ENCODE measurements around the gene PSMD13. TPM values are rescaled to one million over a fixed set of nuclear protein-coding genes. Genes with fewer than 3 reads are reported as not detected.
"Not testable (repeated sequence)": the region's sequence is repeated elsewhere in the genome, so short reads cannot be mapped to it uniquely, and the experiment has no call there.

Gene PSMD13
- total RNA-seq, 5 donors from 2014 or later (not counting 1 experiment from before 2014, with no cell fraction given), result 74.0 to 115 (median 108) TPM

DNA sequence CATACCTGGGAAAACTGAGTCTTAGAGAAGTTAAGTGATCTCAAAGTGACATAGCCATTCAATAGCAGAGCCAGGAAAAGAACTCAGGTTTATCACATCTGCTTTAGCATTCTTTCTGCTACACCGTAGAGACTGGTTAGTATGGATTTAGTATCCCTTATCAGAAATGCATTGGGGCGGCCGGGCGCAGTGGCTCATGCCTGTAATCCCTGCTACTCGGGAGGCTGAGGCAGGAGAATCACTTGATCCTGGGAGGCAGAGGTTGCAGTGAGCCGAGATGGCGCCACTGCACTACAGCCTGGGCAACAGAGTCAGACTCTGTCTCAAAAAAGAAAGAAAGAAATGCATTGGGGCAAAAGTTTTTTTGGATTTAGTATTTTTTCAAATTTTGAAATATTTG lies 1.6 kb downstream of the PSMD13 start:
- H3K4me3 ChIP-seq (ENCODE audit: control insufficient read depth in 1 of 2, extremely low read depth in 1 of 2, low read length in 1 of 2); H3K9me3 Mint-ChIP-seq; H3K27ac ChIP-seq (ENCODE audit: low read length); DNase-seq; H3K27me3 Mint-ChIP-seq; H3K9me3 ChIP-seq; H3K27me3 ChIP-seq (replicated peaks in 1 of 2; ENCODE audit: control insufficient read depth in 2 of 2, extremely low read depth in 1 of 2, insufficient read depth in 2 of 2, low read length in 1 of 2); ATAC-seq (replicated peaks in 1 of 4): not testable (repeated sequence)
- Mint-ChIP-seq H3K36me3 (peaks cover 22% of the 10 kb centered on the region), H3K4me3 (peak overlapping the region; percentile 94 to 98 (median 96)), H3K4me1 (peaks cover 55 to 58% (median 57%) of the 10 kb centered on the region in 3 donors), H3K27ac (peak overlapping the region in 1 of 2 donors; percentile 69)
- 95% methylated on average over 6 of the region's 7 CpGs for WGBS (ENCODE audit: insufficient coverage)
- CTCF ChIA-PET, result interaction anchor here in 1 of 2 donors (0.8 to 1.2 kb wide), 2 partner anchors 31 to 87 kb away, joined by 3 read pairs; partner anchors contain the start of genes BET1L and RIC8A
- peaks cover 5 to 28% of the 10 kb centered on the region in 2 donors for H3K36me3 ChIP-seq (ENCODE audit: control insufficient read depth in 2 of 2, extremely low read depth in 1 of 2, insufficient read depth in 1 of 2, low read length in 1 of 2)
- H3K4me1 ChIP-seq (ENCODE audit: control insufficient read depth in 1 of 2, extremely low read depth in 1 of 2, insufficient read depth in 2 of 2, low read length in 2 of 2), result peaks cover 12 to 25% of the 10 kb centered on the region in 2 experiments
- POLR2A ChIA-PET, result interaction anchor here in 1 of 2 donors (0.6 to 2.0 kb wide), 4 partner anchors 12 to 74 kb away, joined by 3 to 5 read pairs (median 3); no protein-coding TSS in a partner anchor

DNA sequence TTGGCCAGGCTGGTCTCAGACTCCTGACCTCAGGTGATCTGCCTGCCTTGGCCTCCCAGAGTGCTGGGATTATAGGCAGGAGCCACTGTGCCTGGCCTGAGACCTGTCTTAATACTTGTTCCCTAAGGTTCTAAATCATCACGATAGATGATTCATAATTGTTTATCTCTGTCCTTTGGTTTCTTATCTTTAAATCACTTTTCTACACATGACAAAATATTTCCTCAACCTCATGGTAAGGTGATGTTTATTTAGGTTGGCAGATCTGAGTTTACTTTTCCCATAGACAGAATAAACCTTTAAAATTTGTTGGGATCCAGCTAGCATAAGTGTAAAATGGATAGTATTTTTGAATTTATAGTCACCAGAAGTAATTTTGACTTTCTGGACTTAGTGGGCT lies 3.5 kb downstream of the PSMD13 start:
- peaks cover 51 to 55% (median 54%) of the 10 kb centered on the region in 3 donors for H3K4me1 Mint-ChIP-seq
- CTCF ChIA-PET, result interaction anchor here in 1 of 2 donors (1.0 kb wide), 1 partner anchor 10 kb away, joined by 5 read pairs; no protein-coding TSS in a partner anchor
- POLR2A ChIA-PET, result no interaction called here

GRCh38 chr11:241634-242033 lies 4.9 kb downstream of the PSMD13 start:
- H3K27me3 Mint-ChIP-seq, result no peaks in the 10 kb centered on the region
- H3K4me1 Mint-ChIP-seq, result peaks cover 45 to 51% (median 50%) of the 10 kb centered on the region in 3 donors
- H3K36me3 Mint-ChIP-seq, result peaks cover 44% of the 10 kb centered on the region
- H3K9me3 Mint-ChIP-seq, result no peaks in the 10 kb centered on the region
- H3K4me3 Mint-ChIP-seq, result no peak overlapping the region
- no peaks in the 10 kb centered on the region for H3K27me3 ChIP-seq (replicated peaks in 1 of 2; ENCODE audit: control insufficient read depth in 2 of 2, extremely low read depth in 1 of 2, insufficient read depth in 2 of 2, low read length in 1 of 2)
- CTCF ChIA-PET, result interaction anchor here (1.0 kb wide), 2 partner anchors 10 to 64 kb away, joined by 3 to 4 read pairs; no protein-coding TSS in a partner anchor
- WGBS (ENCODE audit: insufficient coverage), result 98% methylated on average over 4 of the region's 5 CpGs
- POLR2A ChIA-PET, result no interaction called here
- no peak overlapping the region for H3K4me3 ChIP-seq (ENCODE audit: control insufficient read depth in 1 of 2, extremely low read depth in 1 of 2, low read length in 1 of 2)
- no peak for ATAC-seq (replicated peaks in 1 of 4)
- H3K9me3 ChIP-seq, result no peaks in the 10 kb centered on the region
- H3K36me3 ChIP-seq (ENCODE audit: control insufficient read depth in 2 of 2, extremely low read depth in 1 of 2, insufficient read depth in 1 of 2, low read length in 1 of 2), result peaks cover 5 to 60% of the 10 kb centered on the region in 2 donors
- no peak for DNase-seq
- peak overlapping the region in 1 of 2 donors; percentile 43 for H3K27ac Mint-ChIP-seq
- H3K27ac ChIP-seq (ENCODE audit: low read length), result no peak overlapping the region
- H3K4me1 ChIP-seq (ENCODE audit: control insufficient read depth in 1 of 2, extremely low read depth in 1 of 2, insufficient read depth in 2 of 2, low read length in 2 of 2), result peaks cover 9 to 10% of the 10 kb centered on the region in 2 experiments

More for the DNA sequence above, 3.5 kb downstream of the PSMD13 start:
- no peak for ATAC-seq (replicated peaks in 1 of 4)
- Histone ChIP-seq H3K36me3 (ENCODE audit: control insufficient read depth in 2 of 2, extremely low read depth in 1 of 2, insufficient read depth in 1 of 2, low read length in 1 of 2) (peaks cover 5 to 47% of the 10 kb centered on the region in 2 donors), H3K4me3 (ENCODE audit: control insufficient read depth in 1 of 2, extremely low read depth in 1 of 2, low read length in 1 of 2) (no peak overlapping the region), H3K27me3 (replicated peaks in 1 of 2; ENCODE audit: control insufficient read depth in 2 of 2, extremely low read depth in 1 of 2, insufficient read depth in 2 of 2, low read length in 1 of 2) (no peaks in the 10 kb centered on the region), H3K9me3 (no peaks in the 10 kb centered on the region), H3K27ac (ENCODE audit: low read length) (peak overlapping the region; percentile 2), H3K4me1 (ENCODE audit: control insufficient read depth in 1 of 2, extremely low read depth in 1 of 2, insufficient read depth in 2 of 2, low read length in 2 of 2) (peaks cover 10 to 16% of the 10 kb centered on the region in 2 experiments)
- no peak overlapping the region for H3K27ac Mint-ChIP-seq
- peaks cover 33% of the 10 kb centered on the region for H3K36me3 Mint-ChIP-seq
- no peaks in the 10 kb centered on the region for H3K27me3 Mint-ChIP-seq
- no CpG with 5 or more reads among the region's 1 CpG for WGBS (ENCODE audit: insufficient coverage)
- no peaks in the 10 kb centered on the region for H3K9me3 Mint-ChIP-seq
- no peak for DNase-seq
- H3K4me3 Mint-ChIP-seq, result no peak overlapping the region

GRCh38 chr11:244376-244775 lies 7.6 kb downstream of the PSMD13 start:
- no peak overlapping the region for H3K4me3 Mint-ChIP-seq
- Histone ChIP-seq H3K9me3 (no peaks in the 10 kb centered on the region), H3K4me1 (ENCODE audit: control insufficient read depth in 1 of 2, extremely low read depth in 1 of 2, insufficient read depth in 2 of 2, low read length in 2 of 2) (no peaks in the 10 kb centered on the region), H3K27me3 (replicated peaks in 1 of 2; ENCODE audit: control insufficient read depth in 2 of 2, extremely low read depth in 1 of 2, insufficient read depth in 2 of 2, low read length in 1 of 2) (no peaks in the 10 kb centered on the region), H3K36me3 (ENCODE audit: control insufficient read depth in 2 of 2, extremely low read depth in 1 of 2, insufficient read depth in 1 of 2, low read length in 1 of 2) (peaks cover 5 to 84% of the 10 kb centered on the region in 2 donors), H3K27ac (ENCODE audit: low read length) (no peak overlapping the region), H3K4me3 (ENCODE audit: control insufficient read depth in 1 of 2, extremely low read depth in 1 of 2, low read length in 1 of 2) (no peak overlapping the region)
- H3K36me3 Mint-ChIP-seq, result peaks cover 67% of the 10 kb centered on the region
- H3K9me3 Mint-ChIP-seq, result no peaks in the 10 kb centered on the region
- no peak for ATAC-seq (replicated peaks in 1 of 4)
- ChIA-PET CTCF (no interaction called here), POLR2A (interaction anchor here in 1 of 2 donors (0.5 kb wide), 1 partner anchor 14 kb away, joined by 3 read pairs; no protein-coding TSS in a partner anchor)
- DNase-seq, result no peak
- no peaks in the 10 kb centered on the region for H3K27me3 Mint-ChIP-seq
- no CpG with 5 or more reads among the region's 2 CpGs for WGBS (ENCODE audit: insufficient coverage)
- H3K4me1 Mint-ChIP-seq, result peaks cover 23 to 34% (median 30%) of the 10 kb centered on the region in 3 donors
- peak overlapping the region in 1 of 2 donors; percentile 17 for H3K27ac Mint-ChIP-seq

GRCh38 chr11:249062-249461 lies 12.3 kb downstream of the PSMD13 start:
- CTCF ChIA-PET, result no interaction called here
- peaks cover 5 to 96% of the 10 kb centered on the region in 2 donors for H3K36me3 ChIP-seq (ENCODE audit: control insufficient read depth in 2 of 2, extremely low read depth in 1 of 2, insufficient read depth in 1 of 2, low read length in 1 of 2)
- H3K36me3 Mint-ChIP-seq, result peaks cover 70% of the 10 kb centered on the region

GRCh38 chr11:250274-250673 lies 13.5 kb downstream of the PSMD13 start:
- Histone ChIP-seq H3K27me3 (replicated peaks in 1 of 2; ENCODE audit: control insufficient read depth in 2 of 2, extremely low read depth in 1 of 2, insufficient read depth in 2 of 2, low read length in 1 of 2) (no peaks in the 10 kb centered on the region), H3K4me3 (ENCODE audit: control insufficient read depth in 1 of 2, extremely low read depth in 1 of 2, low read length in 1 of 2) (no peak overlapping the region), H3K27ac (ENCODE audit: low read length) (no peak overlapping the region), H3K9me3 (no peaks in the 10 kb centered on the region), H3K36me3 (ENCODE audit: control insufficient read depth in 2 of 2, extremely low read depth in 1 of 2, insufficient read depth in 1 of 2, low read length in 1 of 2) (peaks cover 5 to 83% of the 10 kb centered on the region in 2 donors), H3K4me1 (ENCODE audit: control insufficient read depth in 1 of 2, extremely low read depth in 1 of 2, insufficient read depth in 2 of 2, low read length in 2 of 2) (peaks cover 2 to 6% of the 10 kb centered on the region in 2 experiments)
- no peaks in the 10 kb centered on the region for H3K9me3 Mint-ChIP-seq
- ChIA-PET POLR2A (interaction anchor here in 1 of 2 donors (0.6 to 1.1 kb wide), 2 partner anchors 13 to 27 kb away, joined by 3 to 5 read pairs; partner anchors contain the start of gene PSMD13), CTCF (interaction anchor here (0.6 to 2.8 kb wide), 27 partner anchors 10 to 266 kb away, joined by 3 to 23 read pairs (median 5); partner anchors contain the start of genes BET1L (in 1 of the 2) and PGGHG (in 1 of the 2))
- H3K27ac Mint-ChIP-seq, result peak overlapping the region; percentile 37 to 88
- H3K36me3 Mint-ChIP-seq, result peaks cover 64% of the 10 kb centered on the region
- 100% methylated on average over 3 of the region's 5 CpGs for WGBS (ENCODE audit: insufficient coverage)
- H3K4me1 Mint-ChIP-seq, result peaks cover 11 to 16% (median 11%) of the 10 kb centered on the region in 3 donors
- ATAC-seq (replicated peaks in 1 of 4) (peak in 2 of 4 experiments; percentile 8 to 31), DNase-seq (no peak)
- H3K27me3 Mint-ChIP-seq, result no peaks in the 10 kb centered on the region
- no peak overlapping the region for H3K4me3 Mint-ChIP-seq

More at GRCh38 chr11:249062-249461, 12.3 kb downstream of the PSMD13 start:
- Mint-ChIP-seq H3K4me1 (peaks cover 13 to 18% (median 14%) of the 10 kb centered on the region in 3 donors), H3K9me3 (no peaks in the 10 kb centered on the region), H3K4me3 (no peak overlapping the region), H3K27ac (peak overlapping the region in 1 of 2 donors; percentile 53), H3K27me3 (no peaks in the 10 kb centered on the region)
- no peaks in the 10 kb centered on the region for H3K9me3 ChIP-seq
- POLR2A ChIA-PET, result interaction anchor here in 1 of 2 donors (0.9 kb wide), 1 partner anchor 12 kb away, joined by 4 read pairs; no protein-coding TSS in a partner anchor
- no peak overlapping the region for H3K27ac ChIP-seq (ENCODE audit: low read length)
- no peak overlapping the region for H3K4me3 ChIP-seq (ENCODE audit: control insufficient read depth in 1 of 2, extremely low read depth in 1 of 2, low read length in 1 of 2)
- DNase-seq (no peak), ATAC-seq (replicated peaks in 1 of 4) (no peak)
- H3K4me1 ChIP-seq (ENCODE audit: control insufficient read depth in 1 of 2, extremely low read depth in 1 of 2, insufficient read depth in 2 of 2, low read length in 2 of 2), result peaks cover 2 to 6% of the 10 kb centered on the region in 2 experiments
- no peaks in the 10 kb centered on the region for H3K27me3 ChIP-seq (replicated peaks in 1 of 2; ENCODE audit: control insufficient read depth in 2 of 2, extremely low read depth in 1 of 2, insufficient read depth in 2 of 2, low read length in 1 of 2)
- 79% methylated on average over 5 of the region's 8 CpGs for WGBS (ENCODE audit: insufficient coverage)
